Neuronal stem cell (in vitro differentiated cells): ENCODE data around the gene FGF16.

Experiments used
- DNase-seq: peaks from one replicate; pipeline ENCODE4 v3.0.0-alpha.2; 2013; ENCODE audit warnings: low spot score
- H2AFZ ChIP-seq: one replicate; pipeline ENCODE4 v1.6.1; 2013; ENCODE audit warnings: mild to moderate bottlenecking, low read length, inconsistent platforms
- H2AK5ac ChIP-seq: 2 replicates; pipeline ENCODE4 v1.6.1; 2013; ENCODE audit warnings: low read depth, mild to moderate bottlenecking, inconsistent platforms, low read length, moderate library complexity, mixed read lengths
- H2BK120ac ChIP-seq: 2 replicates; pipeline ENCODE4 v1.6.1; 2013; ENCODE audit warnings: low read depth, mild to moderate bottlenecking, inconsistent platforms, low read length, moderate library complexity, mixed read lengths
- H2BK12ac ChIP-seq: one replicate; pipeline ENCODE4 v1.6.1; 2013; ENCODE audit warnings: low read length, inconsistent platforms
- H2BK15ac ChIP-seq: 2 replicates; pipeline ENCODE4 v1.6.1; 2013; ENCODE audit warnings: mild to moderate bottlenecking, low read length, inconsistent platforms, mixed read lengths
- H2BK5ac ChIP-seq: one replicate; pipeline ENCODE4 v1.6.1; 2013; ENCODE audit warnings: inconsistent platforms, mild to moderate bottlenecking, low read length, moderate library complexity
- H3K14ac ChIP-seq: one replicate; pipeline ENCODE4 v1.6.1; 2013; ENCODE audit warnings: low read length, inconsistent platforms
- H3K18ac ChIP-seq: 2 replicates; pipeline ENCODE4 v1.6.1; 2013; ENCODE audit warnings: low read length, inconsistent platforms
- H3K23ac ChIP-seq: 2 replicates; pipeline ENCODE4 v1.6.1; 2013; ENCODE audit warnings: low read depth, mild to moderate bottlenecking, mixed read lengths, low read length, inconsistent platforms; ENCODE audit not compliant: poor library complexity
- H3K27ac ChIP-seq: replicated peaks from 3 replicates; pipeline ENCODE4 v1.5.1; 2013; ENCODE audit warnings: low read length, inconsistent platforms
- H3K27me3 ChIP-seq, 3 experiments: 2 replicates each; pipeline ENCODE4 v1.6.1; 2013; ENCODE audit warnings: low read length in 3 of 3, mild to moderate bottlenecking in 2 of 3, inconsistent platforms in 1 of 3, low read depth in 1 of 3, mixed read lengths in 1 of 3, moderate library complexity in 1 of 3; ENCODE audit not compliant: control insufficient read depth in 3 of 3, insufficient read depth in 3 of 3
- H3K36me3 ChIP-seq, 2 donors: replicated peaks in 1 of 2; 2 replicates each; pipeline ENCODE4 v1.6.1; 2013; ENCODE audit warnings: low read length in 2 of 2; ENCODE audit not compliant: control insufficient read depth in 2 of 2, insufficient read depth in 2 of 2
- H3K4ac ChIP-seq: 2 replicates; pipeline ENCODE4 v1.6.1; 2013; ENCODE audit warnings: inconsistent platforms, mild to moderate bottlenecking, low read length, moderate library complexity
- H3K4me1 ChIP-seq, 2 donors: 1 replicate in 1 of 2; 2 replicates in 1 of 2; pipeline ENCODE4 v1.6.1; 2013; ENCODE audit warnings: low read length in 2 of 2, low read depth in 1 of 2; ENCODE audit not compliant: control insufficient read depth in 2 of 2, insufficient read depth in 1 of 2
- H3K4me2 ChIP-seq: one replicate; pipeline ENCODE4 v1.6.1; 2013; ENCODE audit warnings: mild to moderate bottlenecking, low read length, inconsistent platforms; ENCODE audit not compliant: insufficient read depth, poor library complexity, severe bottlenecking
- H3K4me3 ChIP-seq, 2 donors: 2 replicates each; pipeline ENCODE4 v1.5.1; 2013; ENCODE audit warnings: low read length in 2 of 2, mild to moderate bottlenecking in 2 of 2, inconsistent platforms in 1 of 2, moderate library complexity in 1 of 2
- H3K79me1 ChIP-seq: one replicate; pipeline ENCODE4 v1.6.1; 2013; ENCODE audit warnings: low read depth, mild to moderate bottlenecking, inconsistent platforms, low read length, moderate library complexity
- H3K9ac ChIP-seq: one replicate; pipeline ENCODE4 v1.6.1; 2013; ENCODE audit warnings: mild to moderate bottlenecking, low read depth, low read length, inconsistent platforms; ENCODE audit not compliant: poor library complexity
- H3K9me3 ChIP-seq, 2 donors: replicated peaks in 1 of 2; 2 replicates each; pipeline versions ENCODE3 to v1.6.1; 2013; ENCODE audit warnings: low read length in 2 of 2, mild to moderate bottlenecking in 2 of 2, inconsistent platforms in 1 of 2, low read depth in 1 of 2, mixed read lengths in 1 of 2, moderate library complexity in 1 of 2; ENCODE audit not compliant: control insufficient read depth in 2 of 2, insufficient read depth in 1 of 2
- H4K8ac ChIP-seq: one replicate; pipeline ENCODE4 v1.6.1; 2013; ENCODE audit warnings: low read depth, mild to moderate bottlenecking, inconsistent platforms, low read length, moderate library complexity
- H4K91ac ChIP-seq: one replicate; pipeline ENCODE4 v1.6.1; 2013; ENCODE audit warnings: low read length, low read depth, mild to moderate bottlenecking, inconsistent platforms; ENCODE audit not compliant: poor library complexity
- WGBS, 2 donors: extraction: QIAGEN DNeasy Blood & Tissue Kit; methylation state at CpG; one replicate each; pipeline ENCODE4 v1.1.7; 2013; ENCODE audit warnings: missing lambda C conversion rate in 2 of 2, mixed read lengths in 1 of 2; ENCODE audit not compliant: insufficient read length in 2 of 2, insufficient replicate concordance in 1 of 2; ENCODE audit errors: extremely low coverage in 2 of 2; 5-methylcytosine and 5-hydroxymethylcytosine counted together

The FGF16 gene

GRCh38 chrX:77444075-77444474 is 3.1 kb upstream of the FGF16 start:
- DNase-seq = no peak
- no peaks in the 10 kb centered on the region for H3K79me1 ChIP-seq
- no peak overlapping the region for H3K14ac ChIP-seq
- no peak overlapping the region for H3K4me2 ChIP-seq
- H3K18ac ChIP-seq = no peak overlapping the region
- H3K4me3 ChIP-seq = no peak overlapping the region
- H4K91ac ChIP-seq = no peak overlapping the region
- H3K23ac ChIP-seq = no peak overlapping the region
- no peak overlapping the region for H2BK5ac ChIP-seq
- no peak overlapping the region for H4K8ac ChIP-seq
- H2BK12ac ChIP-seq = no peak overlapping the region
- no CpG with 5 or more reads among the region's 1 CpG for WGBS, 2 donors
- no peak overlapping the region for H2AFZ ChIP-seq
- peaks cover 0 to 46% (median 28%) of the 10 kb centered on the region in 3 experiments for H3K27me3 ChIP-seq
- H3K4ac ChIP-seq = no peak overlapping the region
- H2AK5ac ChIP-seq = no peak overlapping the region
- no peak overlapping the region for H2BK120ac ChIP-seq
- H3K4me1 ChIP-seq = no peaks in the 10 kb centered on the region
- no peak overlapping the region for H2BK15ac ChIP-seq
- no peak overlapping the region for H3K9ac ChIP-seq
- no peak overlapping the region for H3K27ac ChIP-seq
- H3K9me3 ChIP-seq = no peaks in the 10 kb centered on the region
- no peaks in the 10 kb centered on the region for H3K36me3 ChIP-seq

GRCh38 chrX:77444545-77444944 is 2.6 kb upstream of the FGF16 start:
- no peak overlapping the region for H2BK12ac ChIP-seq
- no peaks in the 10 kb centered on the region for H3K79me1 ChIP-seq
- H3K4me3 ChIP-seq = no peak overlapping the region
- no peak overlapping the region for H3K27ac ChIP-seq
- no peak for DNase-seq
- no peak overlapping the region for H2BK15ac ChIP-seq
- H2AFZ ChIP-seq = no peak overlapping the region
- no CpG with 5 or more reads among the region's 3 CpGs for WGBS, 2 donors
- no peak overlapping the region for H2AK5ac ChIP-seq
- no peak overlapping the region for H4K91ac ChIP-seq
- no peak overlapping the region for H3K23ac ChIP-seq
- no peak overlapping the region for H3K4me2 ChIP-seq
- H4K8ac ChIP-seq = no peak overlapping the region
- H3K18ac ChIP-seq = no peak overlapping the region
- no peaks in the 10 kb centered on the region for H3K4me1 ChIP-seq
- no peak overlapping the region for H2BK5ac ChIP-seq
- H3K4ac ChIP-seq = no peak overlapping the region
- H2BK120ac ChIP-seq = no peak overlapping the region
- H3K36me3 ChIP-seq = no peaks in the 10 kb centered on the region
- H3K9ac ChIP-seq = no peak overlapping the region
- H3K27me3 ChIP-seq = peaks cover 0 to 48% (median 28%) of the 10 kb centered on the region in 3 experiments
- no peaks in the 10 kb centered on the region for H3K9me3 ChIP-seq
- H3K14ac ChIP-seq = no peak overlapping the region

GRCh38 chrX:77446029-77446585 is 1.1 kb upstream of the FGF16 start:
- Histone ChIP-seq H3K27ac (no peak overlapping the region), H2AFZ (peak overlapping the region; percentile 87), H3K23ac (no peak overlapping the region), H3K4ac (no peak overlapping the region), H2BK120ac (no peak overlapping the region), H2BK12ac (no peak overlapping the region), H2BK5ac (no peak overlapping the region), H3K9ac (no peak overlapping the region), H4K91ac (no peak overlapping the region), H3K4me2 (peak overlapping the region; percentile 77), H3K27me3 (peaks cover 0 to 53% (median 28%) of the 10 kb centered on the region in 3 experiments), H3K18ac (no peak overlapping the region), H3K9me3 (no peaks in the 10 kb centered on the region), H3K4me1 (no peaks in the 10 kb centered on the region), H3K36me3 (no peaks in the 10 kb centered on the region), H2AK5ac (no peak overlapping the region), H4K8ac (no peak overlapping the region), H3K4me3 (peak overlapping the region; percentile 39 to 76), H2BK15ac (no peak overlapping the region), H3K14ac (no peak overlapping the region), H3K79me1 (no peaks in the 10 kb centered on the region)
- WGBS, 2 donors = no CpG with 5 or more reads among the region's 27 CpGs
- no peak for DNase-seq

- H4K91ac ChIP-seq = no peak overlapping the region
- peak overlapping the region; percentile 87 for H2AFZ ChIP-seq
- peak overlapping the region; percentile 77 for H3K4me2 ChIP-seq
- H3K4ac ChIP-seq = no peak overlapping the region
- H2BK15ac ChIP-seq = no peak overlapping the region
- no peak overlapping the region for H3K14ac ChIP-seq
- no peak overlapping the region for H4K8ac ChIP-seq
- peaks cover 0 to 53% (median 28%) of the 10 kb centered on the region in 3 experiments for H3K27me3 ChIP-seq
- H3K9ac ChIP-seq = peak overlapping the region; percentile 77
- no peak for DNase-seq
- H3K27ac ChIP-seq = no peak overlapping the region
- peak overlapping the region in 1 of 2 donors; percentile 74 for H3K4me3 ChIP-seq
- H2AK5ac ChIP-seq = no peak overlapping the region
- peak overlapping the region; percentile 17 for H3K18ac ChIP-seq
- WGBS, 2 donors = no CpG with 5 or more reads among the region's 73 CpGs
- no peaks in the 10 kb centered on the region for H3K36me3 ChIP-seq
- no peaks in the 10 kb centered on the region for H3K9me3 ChIP-seq
- no peak overlapping the region for H2BK12ac ChIP-seq
- no peak overlapping the region for H2BK5ac ChIP-seq
- H3K79me1 ChIP-seq = no peaks in the 10 kb centered on the region
- no peak overlapping the region for H2BK120ac ChIP-seq
- peak overlapping the region; percentile 20 for H3K23ac ChIP-seq
- no peaks in the 10 kb centered on the region for H3K4me1 ChIP-seq
These were observed 722 bp downstream of the FGF16 start for GRCh38 chrX:77447653-77448569.
